Vagina (tissue), 2 donors: ENCODE data around the gene MRPL1.

Source experiments
- CTCF ChIP-seq, 3 experiments: fragments of 450-650 bp in 2 of 3; fragments of 200-600 bp in 1 of 3; sonication (generic) in 1 of 3; IDR thresholded peaks; one replicate each; pipeline ENCODE4 v1.5.1; 2017 to 2019; ENCODE audit warnings: antibody characterized with exemption in 3 of 3, mild to moderate bottlenecking in 2 of 3, moderate library complexity in 2 of 3
- POLR2A ChIP-seq, 2 donors: fragments of 450-650 bp; IDR thresholded peaks; one replicate each; pipeline ENCODE4 v1.6.1; 2017; ENCODE audit warnings: antibody characterized with exemption in 2 of 2, mild to moderate bottlenecking in 2 of 2, moderate library complexity in 2 of 2

- TF ChIP-seq CTCF (IDR thresholded peaks at IDR 0.05) (no peak), POLR2A (IDR thresholded peaks at IDR 0.05) (no peak)
These were observed 36.4 kb upstream of the MRPL1 start for GRCh38 chr4:77826275-77826674.
